DND-41 (cell line): ENCODE data around the gene TDRD15.

Source experiments
- CTCF ChIP-seq: IDR thresholded peaks from 2 replicates; pipeline ENCODE4 v1.5.1; 2012; ENCODE audit warnings: borderline replicate concordance, low read length, moderate library complexity, mild to moderate bottlenecking; ENCODE audit not compliant: poor library complexity, severe bottlenecking; ENCODE audit errors: extremely low read depth
- EZH2 ChIP-seq: IDR thresholded peaks from 3 replicates; pipeline ENCODE4 v1.6.1; 2012; ENCODE audit warnings: borderline replicate concordance, low read depth, mild to moderate bottlenecking, moderate library complexity, low read length, inconsistent platforms; ENCODE audit not compliant: severe bottlenecking

GRCh38 chr2:21181957-21182356 is 58.2 kb downstream of the TDRD15 start:
- no peak for TF ChIP-seq CTCF
- TF ChIP-seq EZH2: no peak
